K562 (cell line): ENCODE measurements around the gene FHL5. TPM values are rescaled to one million over a fixed set of nuclear protein-coding genes. Genes with fewer than 3 reads are reported as not detected.

Source experiments
- ATAC-seq: fragments of 200-7000 bp; cut with Tn5 transposase; 3 replicates; pipeline ENCODE4 v1.9.1; 2020; ENCODE audit warnings: moderate library complexity
- BruUV-seq: library from RNA; stranded (reverse); fragments of 400-500 nt; replicated peaks from 2 replicates; lab custom pipeline; 2021; lab: Mats Ljungman, UMichigan
- CTCF ChIA-PET: fragments of 300-600 bp; formaldehyde crosslinking; extraction: SDS; loops from one replicate; lab custom pipeline; 2021; ENCODE audit warnings: low intra/inter-chr PET ratio; lab: Yijun Ruan, JAX
- POLR2A ChIA-PET: fragments of 300-600, 350-650 bp; sonication (Branson Sonifier 250); formaldehyde crosslinking; extraction: SDS; loops from one replicate; lab custom pipeline; 2021; ENCODE audit warnings: antibody characterized with exemption, inconsistent platforms; lab: Yijun Ruan, JAX
- DNase-seq, 4 experiments: peaks; one replicate each; pipeline versions ENCODE4 v3.0.0 to v3.0.0-alpha.2; 2011 to 2018; ENCODE audit warnings: low spot score in 3 of 4, mixed read lengths in 3 of 4; ENCODE audit errors: extremely low read depth in 1 of 4
- FAIRE-seq: peaks from 2 replicates; lab custom pipeline; 2011; peaks lifted over from hg19 to GRCh38; lab: Jason Lieb, UNC
- H2AFZ ChIP-seq: 2 replicates; pipeline ENCODE4 v1.6.0; 2011; ENCODE audit warnings: low read depth, low read length, control low read depth, inconsistent platforms
- H3K27ac ChIP-seq: fragments of 200-600 bp; 3 replicates; pipeline ENCODE4 v1.8.0; 2011; ENCODE audit warnings: low read depth, mild to moderate bottlenecking, control low read depth, inconsistent platforms, low read length, moderate library complexity, mixed read lengths; ENCODE audit errors: extremely low read depth
- H3K27me3 ChIP-seq, 2 experiments: fragments of 300-600 bp in 1 of 2; 2 replicates in 1 of 2; 3 replicates in 1 of 2; pipeline versions ENCODE4 v1.6.0 to v1.8.0; 2011; ENCODE audit warnings: inconsistent platforms in 2 of 2, low read length in 2 of 2, mild to moderate bottlenecking in 1 of 2, mixed read lengths in 1 of 2, moderate library complexity in 1 of 2; ENCODE audit not compliant: control insufficient read depth in 2 of 2, insufficient read depth in 2 of 2
- H3K36me3 ChIP-seq: fragments of 300-600 bp; 3 replicates; pipeline ENCODE4 v1.8.0; 2011; ENCODE audit warnings: mild to moderate bottlenecking, low read length, inconsistent platforms; ENCODE audit not compliant: control insufficient read depth, insufficient read depth
- H3K4me1 ChIP-seq, 2 experiments: fragments of 200-600 bp in 1 of 2; replicated peaks in 1 of 2; 2 replicates in 1 of 2; 3 replicates in 1 of 2; pipeline versions ENCODE4 v1.5.1 to v1.8.0; 2011; ENCODE audit warnings: inconsistent platforms in 2 of 2, low read length in 2 of 2, mild to moderate bottlenecking in 1 of 2, mixed read lengths in 1 of 2, moderate library complexity in 1 of 2; ENCODE audit not compliant: control insufficient read depth in 2 of 2, insufficient read depth in 2 of 2
- H3K4me2 ChIP-seq: 2 replicates; pipeline ENCODE4 v1.6.1; 2011; ENCODE audit warnings: low read length, control low read depth, inconsistent platforms, mixed read lengths; ENCODE audit not compliant: insufficient read depth
- H3K4me3 ChIP-seq: fragments of 200-600 bp; sonication (generic), shearing (Covaris generic); 2 replicates; pipeline ENCODE4 v1.5.1; 2016; ENCODE audit warnings: control low read depth, inconsistent platforms
- H3K79me2 ChIP-seq: fragments of 200-600 bp; 3 replicates; pipeline ENCODE4 v1.8.0; 2011; ENCODE audit warnings: low read length, inconsistent platforms; ENCODE audit not compliant: control insufficient read depth, insufficient read depth
- H3K9ac ChIP-seq, 2 experiments: 2 replicates each; pipeline versions ENCODE4 v1.6.0 to v1.6.1; 2011; ENCODE audit warnings: low read depth in 2 of 2, low read length in 2 of 2, control low read depth in 1 of 2, inconsistent platforms in 1 of 2, mild to moderate bottlenecking in 1 of 2, mixed read lengths in 1 of 2; ENCODE audit not compliant: insufficient read depth in 1 of 2
- H3K9me1 ChIP-seq: one replicate; pipeline ENCODE4 v1.6.0; 2011; ENCODE audit warnings: inconsistent platforms, mild to moderate bottlenecking, low read length, moderate library complexity; ENCODE audit not compliant: control insufficient read depth, insufficient read depth
- H3K9me3 ChIP-seq: replicated peaks from 2 replicates; pipeline ENCODE4 v1.5.1; 2011; ENCODE audit warnings: low read depth, low read length, inconsistent platforms; ENCODE audit not compliant: control insufficient read depth, insufficient read depth
- H4K20me1 ChIP-seq: replicated peaks from 2 replicates; pipeline ENCODE4 v1.6.1; 2011; ENCODE audit warnings: low read length, inconsistent platforms, mixed read lengths; ENCODE audit not compliant: control insufficient read depth, insufficient read depth
- ETV6 ChIP-seq, 3 experiments: fragments of 150-350 bp in 1 of 3; sonication (generic) in 1 of 3; formaldehyde crosslinking in 1 of 3; IDR thresholded peaks; 2 replicates each; pipeline versions ENCODE4 v1.6.1 to v1.8.0; 2014 to 2022; ENCODE audit warnings: borderline replicate concordance in 2 of 3, low read depth in 2 of 3, antibody characterized with exemption in 1 of 3, low read length in 1 of 3, mild to moderate bottlenecking in 1 of 3, missing genetic modification reagents in 1 of 3
- FOXO4 ChIP-seq: fragments of 450-650 bp; formaldehyde crosslinking; IDR thresholded peaks from 2 replicates; pipeline ENCODE4 v1.4.0; 2020; ENCODE audit warnings: mild to moderate bottlenecking, moderate library complexity
- MGA ChIP-seq: fragments of 450-650 bp; IDR thresholded peaks from 2 replicates; pipeline ENCODE4 v1.6.1; 2016; ENCODE audit warnings: mild to moderate bottlenecking, moderate library complexity
- NUFIP1 ChIP-seq: fragments of 450-650 bp; IDR thresholded peaks from 2 replicates; pipeline ENCODE4 v1.6.1; 2018; ENCODE audit not compliant: partially characterized antibody
- SREBF1 ChIP-seq: fragments of 150-350 bp; IDR thresholded peaks from 2 replicates; pipeline ENCODE4 v1.6.1; 2014; ENCODE audit warnings: antibody characterized with exemption, low read depth, low read length, borderline replicate concordance
- XRCC4 ChIP-seq: IDR thresholded peaks from one replicate; pipeline ENCODE4 v1.6.1; 2011; ENCODE audit not compliant: insufficient read depth, insufficient read length; ENCODE audit errors: extremely low read depth
- ZKSCAN1 ChIP-seq: fragments of 150-350 bp; IDR thresholded peaks from 2 replicates; pipeline ENCODE4 v1.6.1; 2016; ENCODE audit warnings: low read depth, low read length
- ZNF347 ChIP-seq: fragments of 450-650 bp; formaldehyde crosslinking; IDR thresholded peaks from 2 replicates; pipeline ENCODE4 v1.4.0; 2020; ENCODE audit warnings: low read depth, mild to moderate bottlenecking, moderate library complexity
- ZNF699 ChIP-seq: fragments of 250-450 bp; sonication (Bioruptor Pico); IDR thresholded peaks from 2 replicates; pipeline ENCODE4 v1.8.0; 2021; ENCODE audit warnings: mild to moderate bottlenecking, moderate library complexity; ENCODE audit not compliant: insufficient replicate concordance
- ZNF764 ChIP-seq: fragments of 250-450 bp; sonication (Bioruptor Pico); IDR thresholded peaks from 2 replicates; pipeline ENCODE4 v1.4.0; 2020; ENCODE audit warnings: low read depth, mild to moderate bottlenecking, moderate library complexity
- WGBS: fragments of 100-300 bp; shearing (Covaris generic); methylation state at CpG from one replicate; pipeline ENCODE4 v1.1.6; 2016; ENCODE audit warnings: low coverage, mixed read lengths; ENCODE audit not compliant: insufficient coverage; ENCODE audit errors: missing lambda C conversion rate; 5-methylcytosine and 5-hydroxymethylcytosine counted together
- in situ Hi-C: fragments of 300-500 bp; cut with MboI; formaldehyde crosslinking; loops from 4 replicates; pipeline ENCODE4 v1.15.0; 2018; ENCODE audit warnings: inconsistent platforms, mixed read lengths
- intact Hi-C: fragments of 100-400 bp; cut with micrococcal nuclease; formaldehyde crosslinking; loops from 2 replicates; pipeline ENCODE4 v1.14.2; 2022
- polyA plus RNA-seq, 8 experiments: library from polyadenylated mRNA; depleted of rRNA in 4 of 8; stranded (reverse) in 5 of 8; unstranded in 3 of 8; fragments of >200 nt; fragmentation: Nextera tagmentation in 2 of 8; fragmentation: Illumina TruSeq in 1 of 8; extraction: Ambion mirVana in 2 of 8; extraction: Trizol in 1 of 8; gene quantifications; 2 replicates each; pipeline versions ENCODE4 v1.2.1 to v1.2.3, GENCODE V29; 2011 to 2014; ENCODE audit warnings: inconsistent platforms in 1 of 8, missing spikeins in 1 of 8
- total RNA-seq, 7 experiments: library from RNA; depleted of rRNA in 6 of 7; stranded (reverse); fragments of >200 nt in 6 of 7; fragmentation: Illumina TruSeq in 2 of 7; extraction: Trizol in 2 of 7; gene quantifications; 2 replicates each; pipeline versions ENCODE4 v1.2.1 to v1.2.3, GENCODE V29; 2011 to 2021; ENCODE audit warnings: low replicate concordance in 1 of 7

FHL5 gene
- total and polyA plus RNA-seq, 9 of the 15 experiments (the other 6 are each of a cell fraction or from before 2014, with no cell fraction given), result not detected

DNA sequence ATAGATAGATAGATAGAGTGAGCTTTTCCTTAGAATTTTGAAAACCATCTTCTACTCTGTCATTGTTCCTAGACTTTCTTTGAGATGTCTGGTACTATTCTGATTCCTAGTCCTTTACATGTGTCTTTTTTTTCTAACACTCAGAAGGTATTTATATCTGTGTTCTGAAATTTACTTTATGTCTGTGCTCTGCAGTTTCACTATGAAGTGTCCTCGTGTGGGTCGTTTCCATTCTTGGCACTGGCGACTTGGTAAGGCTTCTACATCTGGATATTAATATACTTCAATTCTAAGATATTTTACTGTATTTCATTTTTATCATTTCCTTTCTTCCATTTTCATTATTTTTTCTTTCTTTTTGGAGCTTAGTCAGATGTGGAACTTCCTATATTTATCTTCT is 87.0 kb downstream of the FHL5 start:
- WGBS, result 0% methylated on average over 3 of the region's 3 CpGs
- no peak overlapping the region for H3K4me2 ChIP-seq
- no TSS peak for BruUV-seq
- CTCF ChIA-PET, result no interaction called here
- H3K79me2 ChIP-seq, result no peaks in the 10 kb centered on the region
- H3K27me3 ChIP-seq, result no peaks in the 10 kb centered on the region
- POLR2A ChIA-PET, result no interaction called here
- intact Hi-C loops (no loop called here), in situ Hi-C loops (no loop called here)
- no peak overlapping the region for H2AFZ ChIP-seq
- H3K9me3 ChIP-seq, result no peaks in the 10 kb centered on the region
- no peak overlapping the region for H3K27ac ChIP-seq
- H4K20me1 ChIP-seq, result no peaks in the 10 kb centered on the region
- ATAC-seq (no peak), FAIRE-seq (no peak), DNase-seq (no peak)
- no peaks in the 10 kb centered on the region for H3K9me1 ChIP-seq
- H3K9ac ChIP-seq, result no peak overlapping the region
- no peaks in the 10 kb centered on the region for H3K4me1 ChIP-seq
- H3K36me3 ChIP-seq, result no peaks in the 10 kb centered on the region
- H3K4me3 ChIP-seq, result no peak overlapping the region
- TF ChIP-seq SREBF1, result no peak
- TF ChIP-seq ETV6 (IDR thresholded peaks at IDR 0.05; ENCODE audit: borderline replicate concordance in 1 of 2, low read depth in 2 of 2, low read length in 1 of 2), result no peak
- TF ChIP-seq ETV6 (CRISPR knock-in tag; IDR thresholded peaks at IDR 0.05; ENCODE audit: borderline replicate concordance), result no peak
- TF ChIP-seq MGA, result no peak
- TF ChIP-seq ZNF764 (CRISPR knock-in tag), result no peak
- no peak for TF ChIP-seq ZNF699 (CRISPR knock-in tag)
- no peak for TF ChIP-seq NUFIP1
- TF ChIP-seq ZNF347, result no peak
- no peak for TF ChIP-seq XRCC4
- no peak for TF ChIP-seq ZKSCAN1
- no peak for TF ChIP-seq FOXO4 (CRISPR knock-in tag)
